GM23248 (cell line): ENCODE data around the gene RASSF3. TPM values are rescaled to one million over a fixed set of nuclear protein-coding genes. Genes with fewer than 3 reads are reported as not detected.

Experiments
- DNase-seq: peaks from one replicate; pipeline ENCODE4 v3.0.0-alpha.2; 2015
- H2AFZ ChIP-seq: fragments of 200-600 bp; sonication (generic); 2 replicates; pipeline ENCODE4 v1.6.1; 2016; ENCODE audit warnings: antibody characterized with exemption
- H3F3A ChIP-seq: fragments of 200-600 bp; sonication (generic); 2 replicates; pipeline ENCODE4 v1.6.1; 2016; ENCODE audit warnings: mild to moderate bottlenecking, antibody characterized with exemption, mixed run types; ENCODE audit not compliant: insufficient read depth
- H3K27ac ChIP-seq: fragments of 200-600 bp; sonication (generic); 2 replicates; pipeline ENCODE4 v1.5.1; 2016; ENCODE audit warnings: mild to moderate bottlenecking
- H3K27me3 ChIP-seq: fragments of 200-600 bp; sonication (generic); replicated peaks from 2 replicates; pipeline ENCODE4 v1.6.1; 2016; ENCODE audit warnings: mild to moderate bottlenecking; ENCODE audit not compliant: insufficient read depth
- H3K36me3 ChIP-seq: fragments of 200-600 bp; sonication (generic); 2 replicates; pipeline ENCODE4 v1.6.1; 2016; ENCODE audit warnings: low read depth, mild to moderate bottlenecking
- H3K4me1 ChIP-seq: fragments of 200-600 bp; sonication (generic); 2 replicates; pipeline ENCODE4 v1.6.1; 2016; ENCODE audit warnings: mild to moderate bottlenecking; ENCODE audit not compliant: insufficient read depth
- H3K4me2 ChIP-seq: fragments of 200-600 bp; sonication (generic); one replicate; pipeline ENCODE4 v1.6.1; 2016; ENCODE audit warnings: mild to moderate bottlenecking; ENCODE audit not compliant: unreplicated experiment
- H3K4me3 ChIP-seq: fragments of 200-600 bp; sonication (generic); 2 replicates; pipeline ENCODE4 v1.5.1; 2016; ENCODE audit warnings: mild to moderate bottlenecking
- H3K79me2 ChIP-seq: fragments of 200-600 bp; sonication (generic); 2 replicates; pipeline ENCODE4 v1.6.1; 2016; ENCODE audit warnings: mild to moderate bottlenecking; ENCODE audit not compliant: insufficient read depth
- H3K9ac ChIP-seq: fragments of 200-600 bp; sonication (generic); 2 replicates; pipeline ENCODE4 v1.6.1; 2016; ENCODE audit warnings: mild to moderate bottlenecking
- H3K9me2 ChIP-seq: fragments of 200-600 bp; sonication (generic); 2 replicates; pipeline ENCODE4 v1.6.1; 2016; ENCODE audit warnings: mixed run types, mild to moderate bottlenecking, moderate library complexity; ENCODE audit not compliant: insufficient read depth
- H3K9me3 ChIP-seq: fragments of 200-600 bp; sonication (generic); one replicate; pipeline ENCODE4 v1.6.1; 2017; ENCODE audit warnings: low read depth
- H4K20me1 ChIP-seq: fragments of 200-600 bp; sonication (generic); 2 replicates; pipeline ENCODE4 v1.6.0; 2016; ENCODE audit not compliant: insufficient read depth
- EZH2 ChIP-seq: fragments of 200-600 bp; sonication (generic); IDR thresholded peaks from 2 replicates; pipeline ENCODE4 v1.6.1; 2018; ENCODE audit warnings: antibody characterized with exemption, mild to moderate bottlenecking; ENCODE audit not compliant: insufficient read depth, poor library complexity, severe bottlenecking
- EZH2phosphoT487 ChIP-seq: fragments of 200-600 bp; sonication (generic); IDR thresholded peaks from 2 replicates; pipeline ENCODE4 v1.6.1; 2018; ENCODE audit warnings: antibody characterized with exemption, moderate library complexity, mild to moderate bottlenecking, low read depth; ENCODE audit not compliant: insufficient read depth
- WGBS, 2 experiments: methylation state at CpG; one replicate each; pipeline ENCODE4 v1.1.6; 2015 to 2017; ENCODE audit warnings: low lambda C conversion rate in 2 of 2, low coverage in 1 of 2; ENCODE audit errors: missing lambda C conversion rate in 2 of 2; 5-methylcytosine and 5-hydroxymethylcytosine counted together
- in situ Hi-C: fragments of 300-500 bp; cut with MboI; formaldehyde crosslinking; loops from 2 replicates; pipeline ENCODE4 v1.15.0; 2020
- polyA plus RNA-seq: library from polyadenylated mRNA; unstranded; fragments of >200 nt; fragmentation: Nextera tagmentation; extraction: Ambion mirVana; gene quantifications from 2 replicates; pipeline ENCODE4 v1.2.1, GENCODE V29; 2016
- total RNA-seq: library from RNA; depleted of rRNA; stranded (reverse); fragments of >200 nt; shearing (Covaris generic); gene quantifications from 2 replicates; pipeline ENCODE4 v1.2.3, GENCODE V29; 2014

Gene RASSF3
- total and polyA plus RNA-seq, 2 experiments from 2014 or later, result 1.9 to 4.9 TPM

GRCh38 chr12:64740646-64741045 lies 130.4 kb downstream of the RASSF3 start:
- no peak for TF ChIP-seq EZH2phosphoT487
- TF ChIP-seq EZH2, result no peak
- peaks cover 14% of the 10 kb centered on the region for H3K36me3 ChIP-seq
- no peak overlapping the region for H3K9ac ChIP-seq
- H3K4me3 ChIP-seq, result no peak overlapping the region
- no peak overlapping the region for H3K27ac ChIP-seq
- no peak overlapping the region for H3K4me2 ChIP-seq
- no peak overlapping the region for H2AFZ ChIP-seq
- no peaks in the 10 kb centered on the region for H3K9me2 ChIP-seq
- no peaks in the 10 kb centered on the region for H3K9me3 ChIP-seq
- H3F3A ChIP-seq, result no peaks in the 10 kb centered on the region
- no peak for DNase-seq
- in situ Hi-C loops, result no loop called here
- no peaks in the 10 kb centered on the region for H3K27me3 ChIP-seq
- WGBS, 2 experiments, result 94 to 98% methylated on average over 2 of the region's 2 CpGs
- no peaks in the 10 kb centered on the region for H3K79me2 ChIP-seq
- H4K20me1 ChIP-seq, result no peaks in the 10 kb centered on the region
- peaks cover 8% of the 10 kb centered on the region for H3K4me1 ChIP-seq

DNA sequence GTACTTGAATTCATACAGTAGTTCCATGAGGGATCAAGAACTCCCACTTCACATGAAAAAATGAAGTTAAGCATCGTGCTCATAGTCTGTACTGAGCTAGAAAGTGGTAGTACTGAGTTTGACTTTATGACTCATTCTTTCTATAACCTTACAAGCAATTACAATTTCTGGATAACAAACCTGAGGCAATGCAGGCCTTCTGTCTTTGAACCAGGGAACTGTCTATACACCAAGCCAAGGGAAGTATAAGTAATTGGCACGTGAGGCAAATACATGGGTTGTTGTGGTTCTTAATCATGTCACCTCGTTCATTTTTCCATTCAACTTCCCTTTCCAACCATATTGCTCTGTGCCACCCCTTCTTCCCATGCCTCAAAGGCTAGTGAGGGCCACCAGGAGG lies 132.1 kb downstream of the RASSF3 start:
- Histone ChIP-seq H2AFZ (no peak overlapping the region), H3K4me3 (no peak overlapping the region), H3K4me1 (peaks cover 21% of the 10 kb centered on the region), H3K27me3 (no peaks in the 10 kb centered on the region), H3K36me3 (peaks cover 14% of the 10 kb centered on the region), H4K20me1 (no peaks in the 10 kb centered on the region), H3K4me2 (no peak overlapping the region), H3K79me2 (no peaks in the 10 kb centered on the region), H3F3A (peaks cover 7% of the 10 kb centered on the region; the same call in 1 of the 2 replicates), H3K27ac (no peak overlapping the region), H3K9me3 (no peaks in the 10 kb centered on the region), H3K9ac (no peak overlapping the region), H3K9me2 (no peaks in the 10 kb centered on the region)
- no peak for TF ChIP-seq EZH2
- TF ChIP-seq EZH2phosphoT487, result no peak
- in situ Hi-C loops, result no loop called here
- WGBS, 2 experiments, result 82 to 91% methylated on average over 3 of the region's 3 CpGs
- no peak for DNase-seq

DNA sequence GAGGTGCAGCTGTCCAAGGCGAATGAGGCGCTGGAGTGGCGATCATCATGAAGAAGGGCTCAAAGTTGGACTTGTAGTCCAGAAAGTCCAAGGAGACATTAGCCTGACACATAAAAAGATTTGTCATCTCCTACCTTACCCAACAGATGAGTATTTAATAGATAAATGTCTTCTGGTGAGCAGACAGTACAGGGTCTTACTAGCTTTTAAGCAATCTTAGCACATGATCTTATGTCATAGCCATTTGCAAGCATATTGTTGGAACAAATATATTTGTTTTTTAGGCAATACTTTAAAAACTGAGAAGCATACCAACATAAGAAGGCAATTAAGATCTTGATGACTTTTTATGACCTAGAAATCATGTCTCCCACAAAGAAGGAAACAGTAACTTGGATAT lies 132.9 kb downstream of the RASSF3 start:
- no peak for TF ChIP-seq EZH2
- no peak for TF ChIP-seq EZH2phosphoT487
- H3K27me3 ChIP-seq, result no peaks in the 10 kb centered on the region
- peaks cover 21% of the 10 kb centered on the region for H3K4me1 ChIP-seq
- no peak overlapping the region for H2AFZ ChIP-seq
- H3K36me3 ChIP-seq, result peaks cover 14% of the 10 kb centered on the region
- no peaks in the 10 kb centered on the region for H3K9me2 ChIP-seq
- no peak overlapping the region for H3K9ac ChIP-seq
- H3K79me2 ChIP-seq, result no peaks in the 10 kb centered on the region
- in situ Hi-C loops, result no loop called here
- H4K20me1 ChIP-seq, result no peaks in the 10 kb centered on the region
- no peak overlapping the region for H3K4me2 ChIP-seq
- H3K9me3 ChIP-seq, result no peaks in the 10 kb centered on the region
- DNase-seq, result no peak
- peaks cover 14% of the 10 kb centered on the region; the same call in 1 of the 2 replicates for H3F3A ChIP-seq
- H3K4me3 ChIP-seq, result no peak overlapping the region
- WGBS, 2 experiments, result 93 to 98% methylated on average over 3 of the region's 3 CpGs
- H3K27ac ChIP-seq, result no peak overlapping the region

DNA sequence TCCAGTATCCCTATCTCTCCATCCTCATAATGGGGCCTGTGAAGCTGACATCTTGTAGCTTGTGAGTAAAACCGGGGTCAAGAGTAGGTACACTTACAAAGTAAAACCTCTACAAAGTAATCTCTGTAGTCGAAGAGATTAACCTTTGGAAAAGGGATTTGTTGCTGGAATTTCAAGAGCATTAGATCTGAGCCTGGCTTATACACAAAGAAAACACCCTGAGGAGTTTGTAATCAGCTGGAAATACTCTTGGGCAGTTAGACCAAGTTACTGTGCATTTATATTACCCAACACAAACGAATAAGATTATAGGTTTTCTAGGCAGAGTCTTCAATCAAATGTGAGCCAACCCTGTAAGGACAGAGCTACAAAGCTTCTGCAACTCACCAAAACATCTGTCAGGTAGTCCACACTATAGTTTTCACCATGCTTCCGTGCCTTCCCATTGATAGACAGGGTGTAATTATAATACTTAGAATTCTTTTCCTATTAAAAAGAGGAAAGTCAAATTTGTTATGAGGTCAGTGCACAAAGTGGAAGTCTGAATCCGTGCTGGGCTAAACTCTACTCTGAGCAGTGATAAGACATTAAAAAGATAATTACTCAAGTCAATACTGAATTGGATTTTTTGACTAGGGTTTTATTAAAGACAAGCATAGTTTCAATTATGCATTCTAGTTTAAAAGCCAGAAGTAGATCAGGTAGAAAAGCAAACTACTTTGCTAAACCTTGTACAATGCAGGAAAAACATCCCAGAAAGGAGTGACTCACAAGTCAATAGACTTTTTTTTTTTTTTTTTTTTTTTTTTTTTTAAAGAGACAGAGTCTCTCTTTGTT lies 134.3 kb downstream of the RASSF3 start:
- no peak for TF ChIP-seq EZH2
- no peak for TF ChIP-seq EZH2phosphoT487
- H3K4me2 ChIP-seq, result peak overlapping the region; percentile 19
- peaks cover 21% of the 10 kb centered on the region for H3K4me1 ChIP-seq
- no peak overlapping the region for H2AFZ ChIP-seq
- peaks cover 14% of the 10 kb centered on the region; the same call in 1 of the 2 replicates for H3F3A ChIP-seq
- peak overlapping the region; percentile 21; the same call in 1 of the 2 replicates for H3K4me3 ChIP-seq
- 79 to 89% methylated on average over 5 of the region's 5 CpGs for WGBS, 2 experiments
- no peaks in the 10 kb centered on the region for H3K9me2 ChIP-seq
- H3K9me3 ChIP-seq, result no peaks in the 10 kb centered on the region
- no peak overlapping the region for H3K27ac ChIP-seq
- H3K36me3 ChIP-seq, result peaks cover 10% of the 10 kb centered on the region
- in situ Hi-C loops, result no loop called here
- peak; percentile 57 for DNase-seq
- no peak overlapping the region for H3K9ac ChIP-seq
- H4K20me1 ChIP-seq, result no peaks in the 10 kb centered on the region
- H3K27me3 ChIP-seq, result no peaks in the 10 kb centered on the region
- no peaks in the 10 kb centered on the region for H3K79me2 ChIP-seq
